LNCaP clone FGC (cell line): ENCODE data around the gene EPHB2.

Experiments
- DNase-seq: peaks from one replicate; pipeline ENCODE4 v3.0.0-alpha.2; 2011; ENCODE audit warnings: low read depth
- H3K4me3 ChIP-seq: 2 replicates; pipeline ENCODE4 v1.5.1; 2011; ENCODE audit warnings: mild to moderate bottlenecking, low read depth, low read length, control low read depth
- CTCF ChIP-seq: IDR thresholded peaks from 2 replicates; pipeline ENCODE4 v1.5.1; 2012; ENCODE audit warnings: mild to moderate bottlenecking; ENCODE audit not compliant: control insufficient read depth, insufficient read depth; ENCODE audit errors: extremely low read depth

EPHB2 gene

GRCh38 chr1:22953057-22953739, 242.6 kb downstream of the EPHB2 start:
- TF ChIP-seq CTCF, result no peak
- no peak overlapping the region for H3K4me3 ChIP-seq
- DNase-seq, result no peak

GRCh38 chr1:22953740-22954141, 243.1 kb downstream of the EPHB2 start:
- DNase-seq, result no peak
- H3K4me3 ChIP-seq, result no peak overlapping the region
- no peak for TF ChIP-seq CTCF

GRCh38 chr1:22955146-22955545, 244.5 kb downstream of the EPHB2 start:
- DNase-seq, result no peak
- no peak for TF ChIP-seq CTCF
- H3K4me3 ChIP-seq, result no peak overlapping the region

GRCh38 chr1:22957066-22957465, 246.4 kb downstream of the EPHB2 start:
- no peak for TF ChIP-seq CTCF
- DNase-seq, result no peak
- no peak overlapping the region for H3K4me3 ChIP-seq

- no peak for DNase-seq
- TF ChIP-seq CTCF, result no peak
Measured at GRCh38 chr1:22958556-22958955, 247.9 kb downstream of the EPHB2 start.

GRCh38 chr1:22959545-22960360, 249.1 kb downstream of the EPHB2 start:
- TF ChIP-seq CTCF, result no peak
- H3K4me3 ChIP-seq, result no peak overlapping the region
- DNase-seq, result no peak

More at GRCh38 chr1:22958556-22958955, 247.9 kb downstream of the EPHB2 start:
- no peak overlapping the region for H3K4me3 ChIP-seq
